Measurements from ENCODE around the gene GOLGA6L9.
"Not testable (repeated sequence)": the region's sequence is repeated elsewhere in the genome, so short reads cannot be mapped to it uniquely, and the experiment has no call there.

Gene GOLGA6L9

GRCh38 chr15:82469381-82469780, 39.8 kb downstream of the GOLGA6L9 start:
- DNase-seq (ENCODE audit: low spot score), result not testable (repeated sequence)

- not testable (repeated sequence) for DNase-seq (ENCODE audit: low spot score)
Measured at GRCh38 chr15:82472269-82472982, 42.8 kb downstream of the GOLGA6L9 start.

GRCh38 chr15:82474596-82475325, 45.1 kb downstream of the GOLGA6L9 start:
- DNase-seq (ENCODE audit: low spot score), result not testable (repeated sequence)

- DNase-seq (ENCODE audit: low spot score), result not testable (repeated sequence)
Measured at GRCh38 chr15:82475345-82475967, 45.8 kb downstream of the GOLGA6L9 start.

- DNase-seq (ENCODE audit: low spot score), result not testable (repeated sequence)
Measured at GRCh38 chr15:82476697-82477342, 47.2 kb downstream of the GOLGA6L9 start.

- not testable (repeated sequence) for DNase-seq (ENCODE audit: low spot score)
Measured at GRCh38 chr15:82477343-82478057, 47.9 kb downstream of the GOLGA6L9 start.
